NCI-H2107 treated with DMSO at 0.1 percent for 48 hours (cell line): Measurements from ENCODE around the gene CCDC51.
A peak's percentile ranks its signal among the peaks of the same experiment; 100 is the strongest.

Source experiments
- DNase-seq: peaks from one replicate; lab custom pipeline; 2025; ENCODE audit not compliant: unreplicated experiment; lab: John Stamatoyannopoulos, UW

Gene CCDC51

DNA sequence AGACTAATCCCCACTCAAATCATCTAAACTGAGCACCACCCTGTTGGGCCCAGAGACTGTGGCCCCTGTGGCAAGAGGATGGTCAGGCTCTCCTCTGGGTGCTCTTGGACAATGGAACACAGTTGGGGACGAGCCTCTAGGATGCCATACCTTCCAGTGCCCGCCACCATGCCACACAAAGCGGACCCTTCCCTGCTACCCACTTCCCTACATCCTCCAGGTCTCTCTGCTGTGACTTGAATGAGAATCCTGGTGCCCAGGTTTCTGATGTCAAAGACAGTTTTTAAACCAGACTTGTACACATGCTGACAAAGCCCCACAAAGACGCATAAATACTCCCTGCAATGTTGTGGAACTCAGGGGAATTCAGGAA lies 4.7 kb downstream of the CCDC51 start:
- DNase-seq, result no peak

DNA sequence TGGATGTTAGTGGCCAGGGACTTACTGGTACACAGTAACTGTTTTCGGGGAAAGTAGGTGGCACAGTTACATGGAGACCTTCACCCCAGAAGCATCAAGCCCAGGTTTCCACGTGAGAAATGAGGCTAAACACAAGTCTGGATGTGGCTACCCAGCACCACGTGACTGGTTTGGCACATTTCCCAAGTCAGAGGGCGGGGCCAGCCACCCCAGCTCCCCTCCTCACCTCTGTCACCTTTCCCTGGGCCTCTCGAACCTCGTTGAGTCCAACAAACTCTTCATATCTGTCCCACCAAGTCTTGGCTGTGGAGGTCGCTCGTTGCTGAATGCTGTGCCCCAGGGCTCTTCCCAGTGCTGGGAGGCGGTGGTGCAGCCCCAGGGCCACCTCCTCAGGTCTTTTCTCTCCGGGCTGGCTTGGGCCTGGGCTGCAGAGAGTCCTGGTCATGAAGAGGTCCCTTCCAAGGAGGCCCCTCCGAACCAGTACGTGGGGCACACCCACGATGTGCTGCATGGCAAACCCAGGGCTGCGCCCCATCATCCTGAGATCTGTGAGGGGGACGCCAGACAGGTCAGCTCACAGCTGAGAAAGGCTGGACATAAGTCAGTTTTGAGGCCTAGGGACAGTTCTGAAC lies 5.2 kb downstream of the CCDC51 start:
- DNase-seq, result no peak

DNA sequence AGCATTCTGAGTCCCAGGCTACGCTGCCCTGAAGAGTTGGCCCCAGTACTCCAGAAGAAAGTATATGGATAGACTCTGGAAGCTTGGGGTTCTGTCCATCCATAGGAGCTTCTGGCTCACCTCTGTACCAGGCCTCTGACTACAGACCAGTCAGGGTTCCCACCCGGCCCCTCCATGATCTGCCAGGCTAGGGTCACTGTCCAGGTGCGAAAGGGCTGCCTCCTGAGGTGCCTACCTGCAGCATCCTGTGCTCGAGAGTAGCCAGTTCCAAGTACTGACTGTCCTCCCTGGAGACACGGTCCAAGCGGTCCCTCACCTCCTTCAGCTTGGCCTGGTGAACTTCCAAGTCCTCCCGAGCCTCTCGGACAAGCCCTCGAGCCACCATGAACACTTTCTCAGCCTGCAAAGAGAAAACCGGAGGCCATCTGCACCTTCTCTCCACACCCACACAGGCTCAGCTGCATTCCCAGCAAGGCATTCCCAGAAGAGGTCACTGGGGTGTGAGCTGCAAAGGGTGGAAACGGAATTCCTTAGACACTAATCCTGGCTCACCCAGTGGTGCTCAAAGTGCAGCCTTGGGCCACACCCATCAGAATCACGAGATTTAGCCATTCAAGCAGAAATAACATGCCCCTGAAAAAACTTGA lies 6.3 kb downstream of the CCDC51 start:
- DNase-seq, result no peak

DNA sequence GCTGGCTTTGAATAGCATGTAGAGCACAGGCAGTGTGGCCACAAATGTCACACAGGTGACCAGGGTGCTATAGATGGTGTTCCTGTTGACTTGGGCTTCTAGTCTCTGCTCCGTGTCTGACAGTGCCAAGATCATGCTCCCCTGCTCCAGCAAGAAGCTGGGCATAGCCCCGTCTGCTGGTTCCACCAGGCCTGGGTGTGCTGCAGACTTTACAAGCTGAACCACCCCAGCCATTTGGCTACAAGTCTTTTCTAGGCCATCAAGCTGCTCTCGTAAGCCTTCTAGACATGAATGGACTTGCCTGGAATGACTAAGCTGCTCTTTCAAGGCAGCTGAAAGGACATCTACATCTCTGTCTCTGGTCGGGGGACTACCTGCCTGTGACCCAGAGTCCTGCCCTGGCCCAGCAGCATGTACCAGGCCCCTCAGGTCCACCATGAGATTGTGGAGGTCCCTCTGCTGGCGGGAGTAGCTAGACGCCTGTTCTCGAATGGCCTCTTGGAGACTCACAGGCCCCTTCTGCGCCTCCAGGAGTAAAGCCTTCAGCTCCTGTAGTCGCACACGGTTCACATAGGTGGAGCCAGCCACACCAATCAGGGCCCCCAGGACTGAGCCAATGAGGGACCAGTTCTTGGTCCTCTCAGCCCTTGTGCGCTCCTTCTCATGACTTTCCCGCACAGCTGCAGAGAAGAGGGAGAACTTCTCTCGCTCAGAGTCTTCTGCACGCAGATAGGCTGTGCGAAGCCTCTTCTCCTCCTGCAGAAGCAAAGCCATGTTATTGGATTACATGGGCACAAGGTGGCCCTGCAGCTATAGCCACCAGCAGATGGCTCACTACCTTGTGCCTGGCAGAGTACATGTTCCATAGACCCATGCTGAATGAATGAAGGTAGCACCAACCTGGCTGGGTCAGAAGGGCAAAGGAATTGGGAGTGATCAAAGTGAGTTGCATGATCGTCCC lies 7.2 kb downstream of the CCDC51 start:
- no peak for DNase-seq

DNA sequence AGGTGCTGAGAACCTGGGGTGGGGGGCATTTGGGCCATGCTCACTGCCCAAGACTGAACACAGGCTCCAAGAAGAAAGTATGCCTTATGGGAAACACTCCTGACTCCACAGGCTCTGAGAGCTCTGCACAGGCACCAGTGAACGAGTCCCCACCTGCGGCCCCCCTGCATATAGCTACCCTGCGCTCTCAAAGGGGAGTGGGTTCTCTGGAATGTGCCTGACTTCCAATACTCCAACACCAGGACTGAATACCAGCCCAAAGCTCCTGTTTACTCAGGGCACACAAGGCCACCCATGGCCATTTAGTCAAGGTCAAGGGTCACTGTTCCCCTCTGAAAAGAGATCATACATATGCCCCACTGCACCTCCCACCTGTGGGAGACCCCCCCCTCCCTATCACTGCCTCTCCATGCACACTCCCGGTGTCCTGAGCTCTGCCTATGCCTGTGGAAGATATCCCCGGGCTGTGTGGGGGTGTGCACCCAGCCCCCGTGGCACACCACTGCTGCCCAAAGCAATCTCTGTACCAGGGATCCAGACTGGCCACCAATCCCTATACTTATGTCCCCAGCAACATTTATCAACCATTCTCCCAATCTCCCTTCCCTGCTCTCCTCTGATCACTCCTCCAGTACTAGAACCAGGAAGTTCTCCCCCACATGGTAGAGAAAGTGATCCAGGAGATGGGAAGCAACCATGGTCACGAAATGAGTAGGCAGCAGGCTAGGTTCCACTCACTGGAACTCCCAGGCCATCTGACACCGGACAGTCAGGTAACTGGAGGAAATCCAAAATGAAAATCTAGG lies 8.5 kb downstream of the CCDC51 start:
- no peak for DNase-seq

DNA sequence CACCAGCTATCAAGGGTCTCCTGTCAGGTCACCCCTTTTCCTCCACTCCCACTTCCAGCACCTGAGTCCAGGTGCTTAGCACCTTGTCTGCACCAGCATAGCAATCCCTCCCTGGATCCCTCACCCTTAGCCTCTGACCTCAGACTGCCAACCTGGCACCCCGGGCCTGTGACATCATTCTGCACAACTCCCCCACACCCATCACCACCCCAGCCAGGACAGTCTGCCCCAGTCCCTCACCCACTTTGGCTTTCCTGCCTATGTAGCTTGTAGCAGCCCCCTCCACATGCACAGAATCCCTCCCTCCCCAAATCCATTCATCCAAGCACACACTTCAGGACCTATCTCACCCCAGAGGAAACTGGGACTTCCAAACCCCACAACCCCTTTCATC lies 9.2 kb downstream of the CCDC51 start:
- no peak for DNase-seq

DNA sequence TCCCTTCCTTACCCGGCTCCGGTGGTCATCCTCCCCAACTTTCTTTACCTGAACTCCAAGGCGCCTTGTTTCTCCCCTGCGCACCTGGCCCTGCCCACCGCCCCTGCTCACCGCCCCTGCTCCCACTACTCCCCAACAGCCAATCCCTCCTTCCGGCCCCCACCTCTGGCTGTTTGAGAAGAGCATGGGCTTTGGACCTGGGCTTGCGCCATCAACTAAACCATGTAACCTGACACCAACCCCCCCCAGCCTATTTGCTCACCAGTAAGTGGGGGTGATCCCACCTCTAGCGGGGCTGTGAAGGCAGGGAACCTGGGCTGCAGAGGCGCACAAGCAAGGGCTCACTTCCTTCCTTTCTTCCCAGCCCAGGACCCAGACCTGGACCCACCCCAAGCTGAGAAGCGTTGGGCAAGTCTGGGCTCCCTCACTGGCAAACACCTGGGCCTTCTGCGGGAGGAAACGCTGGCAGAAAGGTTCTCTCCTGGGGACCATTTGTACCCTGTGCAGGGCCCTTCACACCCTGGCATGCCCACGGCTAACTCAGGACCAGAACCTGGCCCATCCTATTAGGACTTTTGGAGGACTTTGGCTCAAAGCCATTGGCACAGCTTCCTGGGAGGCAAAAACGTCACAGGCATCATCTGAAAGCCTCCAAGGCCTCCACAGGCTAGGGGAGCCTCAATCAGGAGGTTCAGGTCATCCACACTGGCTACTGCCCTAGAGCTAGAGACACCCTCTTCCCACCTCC lies 9.8 kb downstream of the CCDC51 start, which contains the start of gene PLXNB1:
TSS of gene PLXNB1 (minus strand) at position 127 of the 748 bp plus-strand sequence. CDS start 5,475 bp downstream, outside the sequence.
- DNase-seq, result peak; percentile 64

DNA sequence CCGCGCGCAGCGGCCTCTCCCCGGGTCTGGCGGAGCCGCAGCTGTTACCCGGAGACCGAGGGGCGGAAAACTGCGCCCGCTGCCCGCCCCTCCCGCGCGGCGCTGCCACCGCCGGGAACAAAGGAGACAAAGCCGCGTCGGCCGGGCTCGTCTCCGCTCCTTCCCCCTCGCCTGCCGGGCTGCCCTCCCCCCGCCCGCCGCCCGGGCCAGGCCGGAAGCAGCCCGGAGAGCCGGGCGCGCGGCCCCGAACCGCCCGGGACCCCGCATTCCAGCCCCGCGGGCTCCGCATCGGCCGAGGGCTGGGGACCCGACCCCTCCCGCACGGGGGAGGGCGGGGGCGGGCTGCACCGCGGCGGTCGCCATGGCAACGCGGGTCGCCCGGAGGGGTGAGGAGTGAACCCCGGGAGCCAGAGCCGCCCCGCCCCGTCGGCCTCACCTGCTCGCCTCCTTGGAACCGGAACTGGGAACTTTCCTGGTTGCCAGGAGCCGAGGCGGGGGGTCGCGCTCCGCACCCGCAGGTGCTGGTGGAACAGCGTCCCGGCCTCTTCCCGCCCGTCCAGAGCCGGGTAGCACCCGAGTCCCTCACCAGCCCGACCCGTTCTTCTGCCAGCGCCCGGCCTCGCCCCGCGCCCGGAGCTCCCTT lies 10.5 kb downstream of the CCDC51 start:
- DNase-seq, result peak; percentile 11

DNA sequence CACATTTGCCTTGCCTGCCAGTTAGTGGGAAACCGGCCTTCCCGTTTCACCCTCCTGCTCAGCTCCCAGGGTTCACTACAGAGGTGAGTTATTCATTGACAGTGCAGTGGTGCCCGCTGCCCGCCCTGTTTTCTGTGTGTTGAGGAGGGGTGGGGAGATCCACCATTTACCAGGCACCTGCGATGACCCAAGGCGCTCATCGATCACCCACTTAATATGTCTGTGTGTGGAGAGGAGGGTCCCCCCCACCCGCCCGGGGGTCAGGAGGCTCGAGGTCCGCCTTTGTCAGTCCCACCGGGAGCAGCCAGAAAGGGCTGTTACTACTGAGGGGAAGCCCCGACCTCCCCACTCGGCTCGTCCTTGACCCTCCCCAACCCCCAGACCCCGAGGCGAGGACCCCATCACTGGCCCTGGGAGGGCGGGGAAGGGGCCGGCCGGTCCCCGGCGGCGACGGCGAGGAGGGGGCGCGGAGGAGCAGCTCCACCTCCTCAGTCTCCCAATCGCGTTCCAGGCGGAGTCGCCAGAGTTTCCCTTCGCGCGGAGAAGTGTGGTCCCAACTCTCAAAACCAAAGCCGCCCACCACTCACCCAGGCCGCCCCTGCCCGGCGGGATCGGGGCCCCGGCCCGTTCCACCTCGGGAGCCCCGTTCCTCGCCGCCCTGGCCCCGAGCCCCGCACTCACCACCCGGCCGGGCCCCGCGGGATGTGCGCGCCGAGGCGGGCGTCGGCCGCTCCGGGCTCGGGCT lies 11.2 kb downstream of the CCDC51 start:
- no peak for DNase-seq

DNA sequence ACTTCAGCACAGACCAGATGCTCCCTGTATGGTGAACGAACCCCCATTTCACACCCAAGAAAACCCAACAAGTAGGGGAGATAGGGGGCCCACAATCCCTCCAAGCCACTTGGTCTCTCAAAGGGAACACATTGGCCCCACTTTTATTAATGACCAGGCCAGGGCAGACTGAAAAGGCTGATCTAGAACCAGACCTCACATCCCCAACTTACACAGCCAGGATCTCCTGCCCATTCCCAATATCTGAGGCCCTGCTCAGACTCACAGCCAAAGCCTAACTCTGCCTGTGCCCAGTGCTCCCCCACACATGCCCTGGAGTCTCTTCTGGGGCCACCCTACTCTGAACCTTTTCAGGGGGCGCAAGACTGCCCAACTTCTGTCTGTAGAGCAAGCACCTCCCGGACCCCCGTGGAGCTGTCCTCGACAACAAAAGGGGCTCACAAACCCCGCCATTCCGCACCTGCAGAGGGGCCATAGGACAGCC lies 11.8 kb downstream of the CCDC51 start:
- no peak for DNase-seq

DNA sequence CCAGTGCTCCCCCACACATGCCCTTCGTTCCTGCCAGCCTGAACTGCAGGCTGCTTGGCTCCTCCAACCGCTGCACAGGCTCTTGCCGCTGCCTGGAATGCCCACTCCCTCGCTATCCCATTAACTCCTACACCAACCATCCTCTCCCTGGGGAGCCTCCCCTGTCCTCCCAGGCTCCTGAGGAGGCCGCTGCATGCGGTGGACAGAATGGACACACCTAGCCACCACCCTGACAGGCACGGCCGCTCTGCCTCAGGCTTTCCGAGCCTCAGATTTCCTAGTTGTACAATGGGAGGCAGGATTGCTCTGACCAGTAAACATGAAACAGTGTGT lies 12.3 kb downstream of the CCDC51 start:
- DNase-seq, result no peak

DNA sequence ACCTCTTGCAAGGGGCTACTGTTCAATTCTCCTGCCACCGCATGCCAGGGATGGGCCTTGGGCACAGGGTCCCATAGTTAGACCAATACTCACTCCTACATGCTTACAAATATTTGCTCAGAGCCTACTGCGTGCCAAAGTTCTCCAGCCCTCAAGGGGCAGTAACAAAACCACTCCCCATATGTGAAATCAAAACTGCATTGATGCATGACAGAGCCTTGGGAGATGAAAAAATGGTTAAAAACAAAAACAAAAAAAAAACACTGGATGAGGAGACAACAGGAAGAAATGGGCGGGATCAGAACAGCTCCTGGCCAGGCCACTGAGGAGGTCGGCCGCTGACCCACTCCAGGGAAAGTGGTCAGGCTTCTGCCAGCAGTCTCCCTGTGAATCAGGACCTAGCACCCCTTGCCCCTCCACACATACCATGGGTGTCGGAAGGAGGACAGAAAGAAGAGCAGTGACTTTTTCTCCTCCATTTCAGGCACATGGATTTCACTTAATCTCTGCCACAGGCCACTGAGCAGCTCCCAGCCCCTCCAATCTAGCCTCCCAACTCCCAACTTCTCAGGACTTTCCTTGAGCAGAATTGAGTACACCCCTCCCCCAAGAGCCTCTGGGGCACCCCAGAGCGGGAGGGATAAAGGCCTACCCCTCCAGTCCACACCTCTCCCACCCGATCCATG lies 12.8 kb downstream of the CCDC51 start:
- no peak for DNase-seq

DNA sequence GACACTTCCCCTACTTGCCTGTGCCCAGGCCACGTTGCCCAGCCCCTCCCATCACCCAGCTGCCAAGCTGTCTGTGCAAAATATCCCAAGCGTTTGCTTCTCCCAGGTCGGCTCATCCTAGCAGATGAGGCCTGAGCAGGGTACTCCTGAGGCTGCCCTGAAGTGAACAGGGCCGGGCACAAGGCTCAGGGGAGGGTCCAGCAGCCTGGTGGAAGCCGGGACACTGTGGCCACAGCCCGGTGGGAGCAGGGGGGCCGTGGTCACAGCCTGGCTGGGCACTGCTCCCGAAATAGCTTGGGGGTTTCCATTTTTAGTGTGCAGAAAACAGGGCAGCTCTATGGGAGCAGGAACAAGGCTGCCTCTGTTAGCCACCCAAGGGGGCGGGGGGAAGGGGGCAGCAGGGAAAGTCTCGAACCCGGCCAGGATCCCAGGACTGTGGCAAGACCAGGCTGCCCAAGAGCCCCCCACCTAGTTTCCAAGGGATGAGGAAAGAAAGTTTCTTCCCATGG lies 13.5 kb downstream of the CCDC51 start:
- no peak for DNase-seq

DNA sequence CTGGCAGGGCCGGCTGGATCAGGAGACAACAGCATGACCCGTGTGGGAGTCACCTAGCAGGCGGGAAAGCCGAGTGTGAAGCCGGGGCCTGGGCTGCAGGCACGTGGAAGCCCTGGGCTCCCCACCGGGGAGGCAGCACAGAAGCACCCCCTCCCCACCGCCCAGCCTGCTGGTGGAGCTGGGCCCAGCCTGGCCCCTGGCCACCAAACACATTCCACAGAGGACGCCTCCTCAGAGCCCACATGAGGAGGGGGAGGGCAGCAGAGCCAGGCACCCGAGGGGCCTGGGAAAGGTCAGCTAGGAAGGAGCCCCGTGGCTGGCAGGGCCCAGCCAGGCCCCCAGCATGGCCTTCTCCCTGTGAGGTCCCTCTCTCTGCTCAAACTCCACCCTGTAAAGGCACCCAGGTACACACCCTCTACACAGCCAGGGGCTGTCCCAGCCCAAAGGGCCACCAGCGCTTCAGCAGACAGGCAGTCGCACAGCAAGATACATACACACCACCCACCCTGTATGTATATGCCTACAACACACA lies 14.6 kb downstream of the CCDC51 start:
- no peak for DNase-seq

DNA sequence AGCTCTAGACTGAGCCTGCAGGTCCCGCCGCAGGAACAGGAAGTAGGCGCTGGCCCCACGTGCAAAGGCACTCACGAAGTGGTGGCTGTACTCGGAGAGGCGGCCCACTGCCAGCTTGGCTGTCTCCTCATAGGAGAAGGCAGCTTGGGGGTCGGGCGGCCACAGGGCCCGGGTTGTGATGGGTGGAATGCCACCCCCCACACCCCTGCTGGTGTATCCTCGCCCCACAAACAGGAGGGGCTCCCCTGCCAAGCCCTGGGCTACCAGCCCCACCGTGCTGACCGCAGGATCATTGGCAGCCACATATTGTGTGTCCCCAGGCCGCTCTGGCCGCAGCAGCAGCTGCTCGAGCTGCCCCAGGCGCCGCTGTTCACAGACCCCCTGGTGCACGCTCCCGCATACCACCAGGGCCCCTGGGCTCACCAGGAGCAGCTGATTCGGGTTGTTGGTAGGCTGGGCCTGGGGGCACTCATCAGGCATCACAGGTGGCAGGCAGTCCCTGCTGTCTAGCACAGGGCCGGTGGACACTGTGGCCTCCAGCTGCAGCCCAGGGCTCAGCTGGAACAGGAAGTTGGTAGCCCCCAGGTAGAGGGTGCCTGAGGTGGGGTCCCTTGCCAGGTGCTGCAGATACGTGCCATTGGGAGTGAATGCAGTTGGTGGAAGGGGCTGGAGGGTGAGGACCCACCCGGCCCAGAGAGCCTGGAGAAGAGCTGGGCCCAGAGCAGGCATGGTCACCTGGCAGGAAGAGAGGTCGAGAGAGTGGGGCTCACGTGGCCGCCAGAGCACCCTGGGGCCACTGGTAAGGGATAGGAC lies 15.8 kb downstream of the CCDC51 start:
- no peak for DNase-seq

DNA sequence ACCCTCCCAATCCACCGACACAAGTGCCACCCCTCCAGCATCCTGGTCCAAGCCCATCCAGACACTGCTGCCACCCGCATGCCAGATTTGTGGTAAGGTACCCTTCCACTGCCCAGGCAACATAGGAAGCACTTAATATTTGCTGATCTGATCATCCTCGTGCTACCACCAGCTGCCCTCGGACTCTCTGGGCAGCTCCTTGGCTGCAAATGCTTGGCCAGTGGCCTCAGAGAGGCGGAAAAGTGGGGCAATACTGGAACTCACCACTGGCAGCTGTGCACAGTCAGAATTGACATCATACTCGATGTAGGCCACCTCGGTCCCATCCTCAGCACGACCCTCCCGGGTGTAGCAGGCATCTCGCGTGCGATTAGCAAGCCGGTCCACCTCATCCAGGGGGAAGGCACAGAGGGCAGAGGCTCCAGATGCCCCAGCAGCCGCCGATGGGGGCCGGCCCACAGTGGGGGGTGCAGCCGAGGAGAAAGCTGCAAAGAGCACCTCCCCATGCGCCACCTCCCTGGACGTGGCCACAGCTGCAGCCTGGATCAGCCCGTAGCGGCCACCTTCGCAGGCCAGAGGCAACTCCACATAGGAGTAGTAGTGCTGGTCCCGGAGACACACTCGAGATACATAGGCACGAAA lies 16.6 kb downstream of the CCDC51 start:
- DNase-seq, result no peak

DNA sequence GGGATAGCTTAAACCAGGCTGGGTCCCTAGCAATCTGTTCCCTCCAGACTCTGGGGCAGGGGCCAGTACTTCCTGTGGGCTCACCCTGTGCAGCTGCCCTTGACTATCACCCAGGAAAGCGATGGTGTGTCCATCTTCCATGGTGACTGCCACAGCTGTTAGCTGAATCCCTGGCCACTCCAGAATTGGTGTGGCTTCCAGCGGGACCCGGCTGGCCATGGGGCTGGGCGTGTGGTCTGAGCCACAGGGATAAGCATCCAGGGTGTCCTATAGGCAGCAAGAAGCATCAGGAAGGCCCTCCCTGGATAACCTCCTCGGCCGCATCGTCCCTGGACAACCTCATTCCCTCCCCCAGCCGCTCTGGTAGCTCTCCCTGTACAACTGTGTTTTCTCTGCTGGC lies 17.2 kb downstream of the CCDC51 start:
- no peak for DNase-seq
